Measurements from ENCODE around the gene POLR3G.

Gene POLR3G

GRCh38 chr5:90503596-90503995, 28.9 kb downstream of the POLR3G start:
- DNase-seq (ENCODE audit: low read depth in 2 of 2), result no peak

GRCh38 chr5:90504743-90505142, 30.1 kb downstream of the POLR3G start:
- DNase-seq (ENCODE audit: low read depth in 2 of 2), result no peak

- no peak for DNase-seq (ENCODE audit: low read depth in 2 of 2)
These were observed 31.6 kb downstream of the POLR3G start for GRCh38 chr5:90506221-90506620.

DNA sequence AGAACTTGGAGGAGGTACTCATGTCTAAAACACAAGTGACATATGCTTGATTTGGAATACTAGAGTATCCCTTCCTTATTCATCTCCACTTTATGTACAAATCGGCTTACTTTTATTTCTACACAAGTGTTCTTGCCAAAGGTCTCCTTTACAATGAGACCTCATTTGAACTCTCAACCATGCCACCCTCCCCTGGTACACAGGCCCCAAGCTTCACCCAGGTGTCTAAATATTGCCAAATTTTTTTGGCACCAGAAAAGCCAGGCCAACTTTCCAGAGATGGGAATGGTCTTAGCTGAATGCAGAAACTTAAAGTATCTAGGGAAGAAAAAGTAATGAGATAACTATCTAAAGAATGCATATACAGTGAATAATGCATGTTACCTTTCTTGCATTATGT, 35.8 kb downstream of the POLR3G start:
- no peak for DNase-seq (ENCODE audit: low read depth in 2 of 2)

- no peak for DNase-seq (ENCODE audit: low read depth in 2 of 2)
These were observed 39.9 kb downstream of the POLR3G start for GRCh38 chr5:90514520-90514919.

GRCh38 chr5:90518661-90519060, 44.0 kb downstream of the POLR3G start:
- DNase-seq (ENCODE audit: low read depth in 2 of 2), result no peak

- no peak for DNase-seq (ENCODE audit: low read depth in 2 of 2)
These were observed 44.4 kb downstream of the POLR3G start for GRCh38 chr5:90519081-90519480.

DNA sequence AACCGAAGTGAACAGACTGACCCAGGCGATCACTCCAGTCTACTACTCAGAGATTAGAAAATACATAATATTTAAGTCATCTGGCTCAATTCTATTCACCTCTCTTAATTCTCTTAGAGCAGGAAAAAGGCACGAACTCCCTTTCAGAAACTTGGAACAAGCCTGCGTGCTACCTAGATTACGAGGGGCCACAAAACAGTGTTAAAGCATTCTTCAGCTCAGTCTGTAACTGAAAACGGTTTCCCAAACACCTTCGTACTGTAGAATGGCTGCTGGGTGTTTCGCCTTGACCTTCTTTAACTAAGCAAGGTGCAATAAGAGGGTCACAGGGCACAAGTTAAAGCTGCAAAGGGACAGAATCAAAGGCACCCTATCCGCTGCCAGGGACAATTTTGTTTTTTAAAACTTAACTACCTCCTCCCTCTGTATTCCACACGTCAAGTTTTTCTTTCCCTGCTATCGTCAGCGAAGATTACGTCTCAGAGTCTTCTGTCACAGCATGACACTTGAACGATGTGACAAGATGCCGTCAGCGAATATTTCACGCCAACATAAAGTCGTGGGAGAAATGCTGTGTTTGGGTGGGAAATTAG, 54.0 kb downstream of the POLR3G start:
- peak in 1 of 2 donors; percentile 1 for DNase-seq (ENCODE audit: low read depth in 2 of 2)

DNA sequence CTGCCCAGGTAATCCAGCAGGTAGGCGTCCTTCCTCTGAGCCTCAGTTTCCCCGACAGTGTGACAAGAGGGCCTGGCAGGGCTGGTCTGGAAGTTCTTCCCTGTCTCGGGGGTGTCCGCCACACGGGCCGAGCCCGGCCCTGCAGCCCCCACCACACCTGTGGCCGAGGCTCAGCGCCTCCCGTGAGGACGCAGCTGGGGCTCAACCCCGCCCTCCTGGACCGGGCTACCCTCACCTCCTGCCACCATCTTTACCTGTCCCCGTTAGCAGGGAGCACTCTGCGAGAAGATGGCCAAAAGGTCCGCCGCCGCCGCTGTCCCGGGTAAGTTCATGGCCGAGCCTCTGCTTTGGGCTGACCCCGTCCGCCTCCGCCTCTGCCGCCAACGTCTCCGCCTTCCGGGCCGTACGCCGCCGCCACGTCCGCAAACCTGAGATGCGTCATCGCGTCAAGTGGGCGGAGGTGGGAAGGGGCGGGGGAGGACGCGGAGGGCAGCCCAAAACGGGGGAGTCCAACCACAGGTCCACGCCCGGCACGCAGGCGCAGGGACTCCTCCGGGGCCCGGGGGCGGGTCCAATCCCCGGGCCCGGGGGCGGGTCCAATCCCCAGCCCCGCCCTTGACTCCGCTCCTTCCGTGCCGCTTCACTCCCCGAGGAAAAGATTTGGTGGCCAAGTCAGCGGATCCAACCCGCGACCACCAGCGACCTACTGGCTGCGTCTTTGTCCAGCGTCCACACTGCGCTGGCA, 54.7 kb downstream of the POLR3G start, which contains the start of gene LYSMD3:
Gene LYSMD3, minus strand, starts transcription at position 391 of the 745 bp plus-strand sequence. CDS start 4,295 bp downstream, outside the sequence.
- DNase-seq (ENCODE audit: low read depth in 2 of 2), result peak; percentile 89 to 93

DNA sequence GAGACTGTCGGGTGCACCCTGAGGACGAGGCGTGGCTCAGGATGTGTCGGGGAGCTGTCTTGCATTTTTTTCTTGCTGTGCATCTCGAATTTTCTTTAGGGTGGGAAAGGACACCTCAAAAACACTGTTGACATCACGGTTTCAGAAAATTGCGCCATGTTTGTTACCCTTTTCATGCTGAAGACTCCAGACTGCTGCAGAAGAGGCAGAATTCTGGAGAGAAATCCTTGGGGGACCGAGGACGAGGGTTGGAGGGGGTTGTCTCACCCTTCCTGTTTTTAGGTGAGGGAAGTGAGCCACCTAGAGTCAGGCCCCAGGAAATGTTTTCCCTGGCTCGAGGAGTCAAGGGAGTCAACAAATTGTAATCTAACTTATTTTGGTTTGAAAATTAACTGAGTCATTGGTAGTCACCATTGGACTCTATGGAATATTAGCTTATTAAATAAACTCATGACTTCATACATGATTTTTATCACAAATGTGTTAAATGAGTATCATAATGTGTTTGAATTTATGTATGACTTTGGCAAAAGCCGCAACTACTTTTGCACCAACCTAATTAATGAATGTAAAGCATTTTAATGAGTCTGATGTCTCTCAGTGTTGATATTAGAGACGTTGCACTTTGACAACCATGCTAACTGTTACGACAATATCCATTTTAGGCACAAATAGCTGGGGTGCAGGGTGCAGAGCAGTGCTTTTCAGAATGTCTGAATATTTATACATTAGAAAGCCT, 55.4 kb downstream of the POLR3G start:
- DNase-seq (ENCODE audit: low read depth in 2 of 2), result peak; percentile 32 to 46

GRCh38 chr5:90530736-90531487, 56.2 kb downstream of the POLR3G start:
- no peak for DNase-seq (ENCODE audit: low read depth in 2 of 2)

DNA sequence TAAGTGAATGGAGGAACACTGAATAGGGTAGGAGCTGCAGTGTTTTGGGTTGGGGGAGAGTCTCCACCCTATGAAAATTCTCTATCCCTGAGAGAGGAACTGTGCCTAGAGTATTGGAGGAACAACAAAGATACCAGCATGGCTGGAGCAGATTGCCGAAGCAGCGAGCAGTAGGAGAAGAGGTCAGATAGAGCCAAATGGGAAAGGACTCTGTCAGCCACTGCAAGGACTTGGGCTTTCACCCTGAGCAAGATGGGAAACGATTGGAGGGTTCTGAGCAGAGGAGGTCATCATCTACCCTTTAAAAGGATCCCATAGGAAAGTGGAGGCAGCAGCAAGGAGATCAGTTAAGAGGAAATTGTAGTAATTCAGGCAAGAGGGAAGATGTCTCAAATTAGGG, 59.1 kb downstream of the POLR3G start:
- DNase-seq (ENCODE audit: low read depth in 2 of 2), result no peak

DNA sequence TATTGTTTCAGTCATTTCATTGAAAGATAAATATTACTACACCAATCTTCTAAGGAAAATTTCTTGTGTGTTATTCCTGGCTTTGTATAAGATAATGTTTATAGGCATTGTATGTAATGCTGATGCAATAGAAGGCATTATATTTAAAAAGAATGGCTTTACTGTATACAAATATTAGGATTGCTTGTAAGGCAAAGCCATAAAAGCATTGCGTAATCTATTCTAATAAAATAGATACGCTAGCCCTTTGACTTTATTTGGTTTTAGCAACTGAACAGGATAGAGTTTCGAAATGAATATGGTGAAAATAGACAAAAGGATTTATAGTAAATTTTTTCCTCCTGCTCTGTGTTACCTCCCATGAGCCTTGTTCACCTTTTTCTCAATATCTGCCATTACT, 60.3 kb downstream of the POLR3G start:
- no peak for DNase-seq (ENCODE audit: low read depth in 2 of 2)

- no peak for DNase-seq (ENCODE audit: low read depth in 2 of 2)
These were observed 68.3 kb downstream of the POLR3G start for GRCh38 chr5:90542827-90543519.

- DNase-seq (ENCODE audit: low read depth in 2 of 2), result no peak
These were observed 70.8 kb downstream of the POLR3G start for GRCh38 chr5:90545511-90545910.

GRCh38 chr5:90546216-90546837, 71.7 kb downstream of the POLR3G start:
- DNase-seq (ENCODE audit: low read depth in 2 of 2), result no peak

GRCh38 chr5:90547072-90547536, 72.4 kb downstream of the POLR3G start:
- no peak for DNase-seq (ENCODE audit: low read depth in 2 of 2)

GRCh38 chr5:90548069-90548593, 73.5 kb downstream of the POLR3G start:
- DNase-seq (ENCODE audit: low read depth in 2 of 2), result no peak

GRCh38 chr5:90549223-90549622, 74.6 kb downstream of the POLR3G start:
- DNase-seq (ENCODE audit: low read depth in 2 of 2), result no peak

GRCh38 chr5:90549729-90550275, 75.1 kb downstream of the POLR3G start:
- no peak for DNase-seq (ENCODE audit: low read depth in 2 of 2)
